T47D (cell line): ENCODE results near the gene AMIGO2.

Source experiments
- DNase-seq, 2 experiments: peaks; one replicate each; pipeline versions ENCODE4 v3.0.0 to v3.0.0-alpha.2; 2011 to 2012; ENCODE audit warnings: low read depth in 1 of 2, low spot score in 1 of 2
- JUND ChIP-seq: IDR thresholded peaks from 2 replicates; pipeline ENCODE4 v1.6.1; 2012; ENCODE audit warnings: low read depth
- in situ Hi-C: cut with HindIII; loops from 2 replicates; pipeline ENCODE4 v1.10.0; 2016; ENCODE audit warnings: low sequenced_read_pairs, low pct_unique_long_range_greater_than_20kb

Gene AMIGO2

DNA sequence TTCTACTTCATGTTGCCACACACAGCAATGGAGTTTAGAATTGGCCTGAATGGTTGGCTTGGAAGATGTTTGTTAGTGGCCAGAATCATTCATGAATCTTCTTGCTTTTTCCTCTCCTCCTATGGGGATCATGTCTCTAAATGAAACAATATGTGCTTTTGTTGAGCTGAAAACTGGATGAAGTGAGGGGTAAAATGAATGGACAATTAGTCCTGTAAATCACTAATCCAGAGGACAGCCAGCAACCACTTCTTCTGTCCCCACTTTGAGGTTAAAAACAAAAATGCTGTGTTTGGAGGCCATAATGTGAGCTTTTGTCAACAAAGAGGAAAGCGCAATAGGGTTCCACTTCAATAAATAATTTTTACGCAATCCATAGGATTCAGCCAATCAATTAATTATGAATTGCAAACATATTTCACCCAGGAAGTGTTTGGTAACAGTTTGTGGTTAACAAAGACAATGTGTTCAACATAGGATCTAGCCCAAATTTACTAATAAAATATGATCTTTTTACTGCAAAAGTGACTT lies 30.3 kb upstream of the AMIGO2 start:
- no peak for DNase-seq
- in situ Hi-C loops: no loop called here
- no peak for TF ChIP-seq JUND

DNA sequence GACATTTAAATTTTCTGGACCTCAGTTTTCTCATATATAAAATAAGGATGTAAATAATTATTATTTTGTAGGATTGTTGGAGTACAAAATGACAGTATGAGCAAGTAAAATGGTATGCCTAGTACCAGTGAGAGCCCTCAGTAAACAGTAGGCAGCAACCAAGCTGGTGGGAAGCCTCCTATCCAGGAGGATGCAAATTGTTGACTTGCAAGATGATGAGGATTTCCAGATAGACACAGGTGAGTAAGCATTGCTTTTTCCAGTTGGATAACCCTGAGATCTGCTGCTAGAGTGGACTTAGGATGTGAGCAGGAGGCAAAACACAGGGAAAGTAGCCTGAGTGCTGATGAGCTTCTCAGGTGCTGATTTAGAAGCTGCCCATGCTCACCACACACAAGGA lies 28.2 kb upstream of the AMIGO2 start:
- no peak for TF ChIP-seq JUND
- DNase-seq: no peak
- in situ Hi-C loops: no loop called here

DNA sequence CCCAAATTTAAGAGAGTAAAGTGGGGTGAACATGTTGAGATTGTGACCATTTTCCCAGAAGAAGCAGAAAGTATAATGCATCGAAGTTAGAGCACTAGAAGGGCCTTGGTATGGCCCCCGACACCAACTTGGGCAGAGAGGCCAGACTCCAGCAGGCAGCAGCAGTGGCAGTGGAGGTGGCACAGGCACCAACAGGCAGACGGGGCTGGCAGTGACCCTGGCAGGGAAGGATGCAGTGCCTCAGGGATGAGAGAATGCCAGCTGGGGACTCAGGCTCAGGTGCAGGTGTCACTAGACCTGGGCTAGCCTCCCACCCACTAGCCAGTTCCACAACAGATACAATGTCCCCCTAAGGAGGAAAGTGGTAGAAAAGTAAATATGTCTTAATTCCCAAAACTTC lies 27.7 kb upstream of the AMIGO2 start:
- no peak for TF ChIP-seq JUND
- in situ Hi-C loops: no loop called here
- no peak for DNase-seq

DNA sequence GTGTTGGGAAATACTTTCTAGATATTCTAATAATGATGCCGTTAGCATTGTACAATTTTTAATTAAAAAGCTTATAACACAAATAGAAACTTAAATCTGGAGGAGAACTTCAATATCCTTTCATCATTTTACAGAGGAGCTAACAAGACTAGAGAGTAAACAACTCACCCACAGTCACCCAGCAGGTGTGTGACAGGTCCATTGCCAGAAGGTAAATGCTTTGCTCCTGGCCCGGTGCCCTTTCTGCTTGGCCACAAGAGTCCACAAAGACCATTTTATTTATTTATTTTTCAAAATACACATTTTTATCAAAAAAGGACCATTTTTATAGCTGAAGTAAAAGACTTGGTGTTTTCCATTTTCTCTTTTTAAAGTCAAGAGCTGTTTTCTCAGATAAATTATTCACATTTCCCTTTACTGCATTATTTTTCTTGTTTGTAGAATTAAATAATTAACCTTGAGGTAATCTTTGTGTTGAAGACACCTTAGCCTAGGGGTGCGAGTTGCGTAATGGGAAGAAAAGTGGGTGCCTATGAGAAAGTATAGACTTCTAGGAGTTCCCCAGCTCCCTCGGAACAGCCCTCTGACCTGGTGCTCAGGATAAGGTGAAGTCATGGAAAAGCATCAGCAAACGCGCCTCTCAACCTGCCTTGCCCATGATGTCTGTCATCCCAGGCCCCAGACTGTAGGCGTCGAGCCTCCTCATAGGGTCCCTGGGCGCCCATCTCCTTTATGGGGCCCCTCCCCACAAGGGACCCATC lies 26.3 kb upstream of the AMIGO2 start:
- in situ Hi-C loops: no loop called here
- DNase-seq: peak; percentile 66 to 91
- TF ChIP-seq JUND: 0 out of 2 replicates have a peak, but pooled peaks have one; percentile 38

- DNase-seq: no peak
- no peak for TF ChIP-seq JUND
- in situ Hi-C loops: no loop called here
These were observed 23.3 kb upstream of the AMIGO2 start for GRCh38 chr12:47102845-47103651.

DNA sequence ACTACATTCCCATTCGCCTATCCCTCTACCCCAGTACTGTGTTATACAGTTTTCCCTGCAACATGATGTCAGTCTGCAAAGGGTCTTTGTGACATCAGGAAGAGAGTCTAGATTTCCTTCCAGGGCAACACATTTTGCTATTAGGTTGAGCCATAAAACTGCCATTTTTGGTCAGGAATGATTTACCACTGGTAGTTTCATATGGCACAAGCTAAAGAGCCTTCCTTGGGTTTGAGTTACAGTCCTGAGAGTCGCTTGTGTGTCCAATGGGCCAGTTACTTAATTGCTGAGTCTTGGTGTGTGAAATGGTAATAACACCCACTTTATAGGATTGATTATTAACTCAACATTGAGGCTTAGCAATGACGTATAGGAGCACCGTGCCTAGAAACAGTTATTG lies 22.6 kb upstream of the AMIGO2 start:
- no peak for TF ChIP-seq JUND

GRCh38 chr12:47100160-47100559 lies 20.4 kb upstream of the AMIGO2 start:
- no peak for DNase-seq
- TF ChIP-seq JUND: no peak
- in situ Hi-C loops: no loop called here

More for the DNA sequence above, 22.6 kb upstream of the AMIGO2 start:
- in situ Hi-C loops: no loop called here
- no peak for DNase-seq

DNA sequence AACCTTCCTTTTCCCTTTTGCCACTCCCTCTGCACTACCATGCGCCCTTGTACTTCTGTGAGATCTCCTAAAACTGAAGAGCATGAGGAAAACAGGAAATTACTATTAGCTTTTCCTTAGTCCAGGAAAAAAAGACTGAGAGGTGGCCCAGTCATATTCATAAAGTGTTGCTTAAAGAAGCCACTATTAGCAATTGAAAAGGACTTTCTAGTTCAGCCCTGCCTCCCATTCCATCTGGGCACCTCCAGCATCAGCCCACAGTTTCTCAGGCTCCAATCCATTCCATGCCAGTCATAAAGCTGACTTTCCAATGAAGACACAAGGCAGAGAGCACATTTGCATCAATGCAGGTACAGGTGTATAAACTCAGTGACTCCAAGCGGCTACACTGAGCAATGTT lies 19.9 kb upstream of the AMIGO2 start:
- in situ Hi-C loops: no loop called here
- no peak for DNase-seq
- TF ChIP-seq JUND: no peak

GRCh38 chr12:47098099-47098498 lies 18.3 kb upstream of the AMIGO2 start:
- DNase-seq: no peak
- in situ Hi-C loops: no loop called here
- TF ChIP-seq JUND: no peak

DNA sequence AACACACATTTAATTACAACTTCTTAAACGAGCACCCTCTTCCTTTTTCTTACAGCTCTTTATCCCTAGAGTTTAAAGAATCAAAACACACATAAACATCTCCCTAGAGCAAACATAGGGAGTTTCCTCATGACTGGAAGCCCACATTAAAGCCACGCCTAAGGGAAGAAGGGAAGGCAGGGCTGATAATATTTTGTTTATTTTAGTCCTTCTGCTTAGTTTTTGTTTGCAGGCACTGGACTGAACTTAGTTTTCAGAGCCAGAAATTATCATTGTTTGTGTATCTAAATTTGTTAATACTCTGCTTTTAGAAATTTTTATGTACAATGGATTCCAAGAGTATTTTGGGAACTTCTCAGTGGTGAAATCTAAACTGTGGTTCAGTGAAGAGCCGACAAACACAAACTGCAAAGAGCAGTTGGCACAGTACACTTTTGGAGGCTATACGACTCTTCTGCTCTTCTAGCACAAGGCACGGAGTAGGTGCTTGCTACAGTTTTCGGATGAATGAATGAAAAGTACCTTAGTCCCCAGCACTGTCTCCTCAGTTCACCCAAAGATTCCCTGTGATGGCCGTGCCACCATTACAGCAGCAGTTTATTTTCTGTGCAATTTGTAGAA lies 17.6 kb upstream of the AMIGO2 start:
- TF ChIP-seq JUND: peak; percentile 68; the same call in 1 of the 2 replicates
- peak in 1 of 2 experiments; percentile 85 for DNase-seq
- in situ Hi-C loops: no loop called here

- DNase-seq: no peak
- in situ Hi-C loops: no loop called here
- no peak for TF ChIP-seq JUND
These were observed 15.9 kb upstream of the AMIGO2 start for GRCh38 chr12:47095446-47096236.

- DNase-seq: no peak
- in situ Hi-C loops: no loop called here
These were observed 15.0 kb upstream of the AMIGO2 start for GRCh38 chr12:47094804-47095203.

More at GRCh38 chr12:47094804-47095203, 15.0 kb upstream of the AMIGO2 start:
- no peak for TF ChIP-seq JUND
